IMR-90 (cell line): ENCODE measurements around the gene RPL35. TPM values are rescaled to one million over a fixed set of nuclear protein-coding genes. Genes with fewer than 3 reads are reported as not detected.

ENCODE experiments used
- ATAC-seq: fragments of 200-7000 bp; cut with Tn5 transposase; 2 replicates; pipeline ENCODE4 v1.9.1; 2020; ENCODE audit warnings: low read depth, mild to moderate bottlenecking, moderate library complexity
- BruUV-seq: library from RNA; stranded (reverse); fragments of 400-500 nt; replicated peaks from 2 replicates; lab custom pipeline; 2021; lab: Mats Ljungman, UMichigan
- CTCF ChIA-PET: fragments of 300-600 bp; formaldehyde crosslinking; extraction: SDS; loops from one replicate; lab custom pipeline; 2021; ENCODE audit warnings: antibody characterized with exemption; lab: Yijun Ruan, JAX
- POLR2A ChIA-PET: fragments of 300-600 bp; sonication (Branson Sonifier 250); formaldehyde crosslinking; loops from one replicate; lab custom pipeline; 2022; ENCODE audit warnings: antibody characterized with exemption; ENCODE audit not compliant: unreplicated experiment; lab: Charles Lee
- DNase-seq: peaks from one replicate; pipeline ENCODE4 v3.0.0; 2013
- H2AFZ ChIP-seq: replicated peaks from 2 replicates; pipeline ENCODE3; 2013; ENCODE audit warnings: low read length, mild to moderate bottlenecking; ENCODE audit not compliant: poor library complexity
- H2AK5ac ChIP-seq: 2 replicates; pipeline ENCODE4 v1.6.1; 2013; ENCODE audit warnings: low read depth, low read length, inconsistent platforms
- H2AK9ac ChIP-seq: replicated peaks from 2 replicates; pipeline ENCODE3; 2013; ENCODE audit warnings: mild to moderate bottlenecking, low read depth, low read length, moderate library complexity; ENCODE audit not compliant: poor library complexity
- H2BK120ac ChIP-seq: 2 replicates; pipeline ENCODE4 v1.6.1; 2013; ENCODE audit warnings: low read depth, low read length, inconsistent platforms
- H2BK15ac ChIP-seq: 3 replicates; pipeline ENCODE4 v1.6.1; 2013; ENCODE audit warnings: low read depth, low read length, inconsistent platforms
- H2BK20ac ChIP-seq: 2 replicates; pipeline ENCODE4 v1.6.1; 2013; ENCODE audit warnings: low read depth, mild to moderate bottlenecking, inconsistent platforms, low read length, moderate library complexity
- H2BK5ac ChIP-seq: 2 replicates; pipeline ENCODE4 v1.6.1; 2013; ENCODE audit warnings: mild to moderate bottlenecking, low read depth, low read length, inconsistent platforms; ENCODE audit not compliant: poor library complexity, severe bottlenecking
- H3K14ac ChIP-seq: replicated peaks from 2 replicates; pipeline ENCODE4 v1.6.1; 2013; ENCODE audit warnings: low read depth, low read length, inconsistent platforms
- H3K18ac ChIP-seq: 2 replicates; pipeline ENCODE4 v1.6.1; 2013; ENCODE audit warnings: low read depth, low read length, control low read depth
- H3K23ac ChIP-seq: 2 replicates; pipeline ENCODE4 v1.6.1; 2013; ENCODE audit warnings: low read depth, low read length, inconsistent platforms
- H3K27ac ChIP-seq: 2 replicates; pipeline ENCODE4 v1.5.1; 2013; ENCODE audit warnings: mild to moderate bottlenecking, control low read depth, low read length; ENCODE audit not compliant: insufficient read depth
- H3K27me3 ChIP-seq: 2 replicates; pipeline ENCODE4 v1.6.1; 2013; ENCODE audit warnings: low read length; ENCODE audit not compliant: control insufficient read depth, insufficient read depth
- H3K36me3 ChIP-seq: 2 replicates; pipeline ENCODE4 v1.6.1; 2013; ENCODE audit warnings: low read length, mixed read lengths; ENCODE audit not compliant: control insufficient read depth, insufficient read depth
- H3K4ac ChIP-seq: 2 replicates; pipeline ENCODE4 v1.6.1; 2013; ENCODE audit warnings: low read depth, low read length, inconsistent platforms
- H3K4me1 ChIP-seq: 2 replicates; pipeline ENCODE4 v1.6.1; 2013; ENCODE audit warnings: low read length, mixed read lengths; ENCODE audit not compliant: control insufficient read depth, insufficient read depth
- H3K4me2 ChIP-seq: 2 replicates; pipeline ENCODE4 v1.6.1; 2013; ENCODE audit warnings: low read depth, mild to moderate bottlenecking, control low read depth, low read length, moderate library complexity
- H3K4me3 ChIP-seq: 2 replicates; pipeline ENCODE4 v1.5.1; 2013; ENCODE audit warnings: low read depth, mild to moderate bottlenecking, control low read depth, low read length, moderate library complexity; ENCODE audit not compliant: insufficient read depth
- H3K56ac ChIP-seq: 2 replicates; pipeline ENCODE4 v1.6.1; 2013; ENCODE audit warnings: low read length, inconsistent platforms; ENCODE audit not compliant: insufficient read depth; ENCODE audit errors: extremely low read depth
- H3K79me1 ChIP-seq, 2 experiments: 2 replicates each; pipeline ENCODE4 v1.6.1; 2013; ENCODE audit warnings: low read length in 2 of 2, inconsistent platforms in 1 of 2, low read depth in 1 of 2
- H3K9ac ChIP-seq: 2 replicates; pipeline ENCODE4 v1.6.1; 2013; ENCODE audit warnings: low read depth, low read length, control low read depth
- H3K9me1 ChIP-seq: 2 replicates; pipeline ENCODE4 v1.6.1; 2013; ENCODE audit warnings: low read length, inconsistent platforms; ENCODE audit not compliant: insufficient read depth
- H3K9me3 ChIP-seq: 2 replicates; pipeline ENCODE4 v1.6.1; 2013; ENCODE audit warnings: low read length; ENCODE audit not compliant: control insufficient read depth, insufficient read depth
- H4K20me1 ChIP-seq: 2 replicates; pipeline ENCODE4 v1.6.1; 2013; ENCODE audit warnings: low read length, inconsistent platforms; ENCODE audit not compliant: insufficient read depth
- H4K5ac ChIP-seq: 2 replicates; pipeline ENCODE4 v1.6.1; 2013; ENCODE audit warnings: mild to moderate bottlenecking, low read depth, low read length, control low read depth
- H4K8ac ChIP-seq, 2 experiments: 2 replicates each; pipeline ENCODE4 v1.6.1; 2013; ENCODE audit warnings: low read depth in 2 of 2, low read length in 2 of 2, control low read depth in 1 of 2, inconsistent platforms in 1 of 2
- H4K91ac ChIP-seq: 2 replicates; pipeline ENCODE4 v1.6.1; 2013; ENCODE audit warnings: low read depth, low read length, inconsistent platforms; ENCODE audit not compliant: insufficient read depth
- WGBS, 2 experiments: methylation state at CpG; one replicate each; pipeline versions ENCODE4 v1.1.5 to v1.1.7; 2013; ENCODE audit warnings: missing lambda C conversion rate in 2 of 2; ENCODE audit not compliant: insufficient read length in 1 of 2; ENCODE audit errors: extremely low coverage in 2 of 2; 5-methylcytosine and 5-hydroxymethylcytosine counted together
- dilution Hi-C: fragments of 300-500 bp; cut with HindIII; formaldehyde crosslinking; loops from one replicate; pipeline ENCODE4 v1.14.3; 2018; ENCODE audit warnings: low sequenced_read_pairs; ENCODE audit not compliant: unreplicated experiment
- in situ Hi-C: fragments of 300-500 bp; cut with MboI; formaldehyde crosslinking; loops from 3 replicates; pipeline ENCODE4 v1.14.3; 2019; ENCODE audit warnings: low sequenced_read_pairs, inconsistent platforms, mixed read lengths
- intact Hi-C: fragments of 100-400 bp; cut with micrococcal nuclease; formaldehyde crosslinking; loops from 2 replicates; pipeline ENCODE4 v1.10.0; 2022
- polyA plus RNA-seq, 3 experiments: library from polyadenylated mRNA; depleted of rRNA; stranded (reverse); fragments of >200 nt; gene quantifications; 2 replicates each; pipeline ENCODE4 v1.2.3, GENCODE V29; 2012; ENCODE audit warnings: low replicate concordance in 1 of 3
- total RNA-seq: library from RNA; depleted of rRNA; stranded (reverse); fragments of >200 nt; gene quantifications from 2 replicates; pipeline ENCODE4 v1.2.3, GENCODE V29; 2012
- TF ChIP-seq, protein P1 (sequence below): fragments of 150-350 bp; IDR thresholded peaks from 2 replicates; pipeline ENCODE4 v1.6.1; 2016; ENCODE audit warnings: low read depth, mild to moderate bottlenecking, low read length, moderate library complexity, borderline replicate concordance

The RPL35 gene
- total and polyA plus RNA-seq, 2 of the 4 experiments (the other 2 are of a cell fraction) = 881 to 1,650 TPM

DNA sequence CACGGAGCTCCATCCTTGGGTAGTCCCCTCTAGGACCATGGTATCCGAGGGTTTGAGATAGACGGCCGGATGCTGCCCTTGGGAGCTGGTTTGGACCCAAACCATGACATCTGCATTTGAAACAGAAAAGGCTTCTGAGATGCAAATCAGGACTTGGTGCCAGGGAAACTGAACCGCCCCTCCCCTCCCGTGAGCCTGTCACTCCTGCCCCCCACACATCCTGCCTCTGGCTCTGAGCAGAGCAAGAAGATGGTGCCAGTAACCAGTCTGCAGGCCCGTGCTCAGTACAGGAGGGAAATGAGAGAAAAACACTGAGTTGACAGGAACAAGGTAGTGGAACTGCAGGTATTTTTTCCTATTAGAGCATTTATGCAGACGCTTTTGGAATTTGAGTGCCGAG, 18.7 kb upstream of the RPL35 start:
- H2BK120ac ChIP-seq = no peak overlapping the region
- H2BK15ac ChIP-seq = no peak overlapping the region
- H2BK20ac ChIP-seq = no peak overlapping the region
- no peak overlapping the region for H2AFZ ChIP-seq
- TF ChIP-seq, protein P1, sequence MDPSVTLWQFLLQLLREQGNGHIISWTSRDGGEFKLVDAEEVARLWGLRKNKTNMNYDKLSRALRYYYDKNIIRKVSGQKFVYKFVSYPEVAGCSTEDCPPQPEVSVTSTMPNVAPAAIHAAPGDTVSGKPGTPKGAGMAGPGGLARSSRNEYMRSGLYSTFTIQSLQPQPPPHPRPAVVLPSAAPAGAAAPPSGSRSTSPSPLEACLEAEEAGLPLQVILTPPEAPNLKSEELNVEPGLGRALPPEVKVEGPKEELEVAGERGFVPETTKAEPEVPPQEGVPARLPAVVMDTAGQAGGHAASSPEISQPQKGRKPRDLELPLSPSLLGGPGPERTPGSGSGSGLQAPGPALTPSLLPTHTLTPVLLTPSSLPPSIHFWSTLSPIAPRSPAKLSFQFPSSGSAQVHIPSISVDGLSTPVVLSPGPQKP = no peak
- dilution Hi-C loops = no loop called here
- H3K9me3 ChIP-seq = no peaks in the 10 kb centered on the region
- in situ Hi-C loops = no loop called here
- H4K5ac ChIP-seq = no peak overlapping the region
- POLR2A ChIA-PET = no interaction called here
- H3K27ac ChIP-seq = no peak overlapping the region
- WGBS, 2 experiments = 75% methylated on average over 7 of the region's 9 CpGs; no CpG with 5 or more reads in 1 of the 2 experiments
- H3K4me2 ChIP-seq = no peak overlapping the region
- BruUV-seq = no TSS peak
- no peak overlapping the region for H2AK9ac ChIP-seq
- H3K27me3 ChIP-seq = no peaks in the 10 kb centered on the region
- ATAC-seq = no peak
- no peak overlapping the region for H3K9ac ChIP-seq
- no peak overlapping the region for H3K23ac ChIP-seq
- no peak overlapping the region for H4K91ac ChIP-seq
- H3K56ac ChIP-seq = no peak overlapping the region
- peaks cover 2% of the 10 kb centered on the region; the same call in 1 of the 2 replicates for H3K4me1 ChIP-seq
- H4K20me1 ChIP-seq = peaks cover 20% of the 10 kb centered on the region
- H3K36me3 ChIP-seq = peaks cover 57% of the 10 kb centered on the region
- no peak overlapping the region for H3K14ac ChIP-seq
- H3K18ac ChIP-seq = no peak overlapping the region
- no peak overlapping the region for H4K8ac ChIP-seq
- H3K4ac ChIP-seq = no peak overlapping the region
- DNase-seq = no peak
- peaks cover 10 to 15% of the 10 kb centered on the region in 2 experiments for H3K79me1 ChIP-seq
- CTCF ChIA-PET = interaction anchor here (0.5 kb wide), 1 partner anchor 349 kb away, joined by 5 read pairs; no protein-coding TSS in a partner anchor
- intact Hi-C loops = no loop called here
- no peak overlapping the region for H3K4me3 ChIP-seq
- no peak overlapping the region for H2BK5ac ChIP-seq
- H2AK5ac ChIP-seq = no peak overlapping the region
- peaks cover 3% of the 10 kb centered on the region; the same call in 1 of the 2 replicates for H3K9me1 ChIP-seq
